ENCODE results near the gene SRRM4.

Gene SRRM4

GRCh38 chr12:119136811-119137410, 155.6 kb downstream of the SRRM4 start:
- Histone ChIP-seq H3K27ac (ENCODE audit: low read depth, low read length) (no peak overlapping the region), H3K27me3 (ENCODE audit: control insufficient read depth in 1 of 2, insufficient read depth in 2 of 2, low read length in 2 of 2) (no peaks in the 10 kb centered on the region), H3K4me3 (ENCODE audit: low read depth in 1 of 2, low read length in 2 of 2) (no peak overlapping the region), H3K9me3 (ENCODE audit: control insufficient read depth in 1 of 2, low read length in 2 of 2) (no peaks in the 10 kb centered on the region), H3K9ac (ENCODE audit: low read depth in 1 of 2, low read length in 2 of 2) (no peak overlapping the region), H3K4me1 (ENCODE audit: control insufficient read depth in 1 of 2, insufficient read depth in 2 of 2, low read length in 2 of 2) (no peaks in the 10 kb centered on the region), H3K36me3 (ENCODE audit: control insufficient read depth in 1 of 2, insufficient read depth in 2 of 2, low read length in 2 of 2) (no peaks in the 10 kb centered on the region)

DNA sequence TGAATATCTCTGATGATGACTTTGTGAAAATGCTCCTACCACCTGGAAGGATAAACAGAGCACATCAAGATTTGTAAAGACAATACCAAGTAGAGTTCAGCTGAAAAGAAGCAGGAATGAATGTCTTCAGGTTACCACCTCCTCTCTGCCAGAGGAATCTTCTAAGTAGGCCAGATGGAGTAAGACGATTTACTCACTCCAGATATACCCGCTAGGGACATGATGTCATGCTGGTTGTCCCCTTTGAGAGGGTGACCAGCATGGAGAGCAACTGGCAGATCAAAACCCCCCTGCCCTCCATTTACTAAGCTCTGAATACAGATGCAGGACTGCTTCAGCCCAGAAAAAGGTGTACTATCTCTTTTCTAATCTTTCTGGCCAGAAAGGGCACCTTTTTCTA, 158.1 kb downstream of the SRRM4 start:
- Histone ChIP-seq H3K4me1 (ENCODE audit: control insufficient read depth in 1 of 2, insufficient read depth in 2 of 2, low read length in 2 of 2) (no peaks in the 10 kb centered on the region), H3K27me3 (ENCODE audit: control insufficient read depth in 1 of 2, insufficient read depth in 2 of 2, low read length in 2 of 2) (no peaks in the 10 kb centered on the region), H3K9me3 (ENCODE audit: control insufficient read depth in 1 of 2, low read length in 2 of 2) (no peaks in the 10 kb centered on the region), H3K27ac (ENCODE audit: low read depth, low read length) (no peak overlapping the region), H3K36me3 (ENCODE audit: control insufficient read depth in 1 of 2, insufficient read depth in 2 of 2, low read length in 2 of 2) (no peaks in the 10 kb centered on the region), H3K4me3 (ENCODE audit: low read depth in 1 of 2, low read length in 2 of 2) (no peak overlapping the region), H3K9ac (ENCODE audit: low read depth in 1 of 2, low read length in 2 of 2) (no peak overlapping the region)

DNA sequence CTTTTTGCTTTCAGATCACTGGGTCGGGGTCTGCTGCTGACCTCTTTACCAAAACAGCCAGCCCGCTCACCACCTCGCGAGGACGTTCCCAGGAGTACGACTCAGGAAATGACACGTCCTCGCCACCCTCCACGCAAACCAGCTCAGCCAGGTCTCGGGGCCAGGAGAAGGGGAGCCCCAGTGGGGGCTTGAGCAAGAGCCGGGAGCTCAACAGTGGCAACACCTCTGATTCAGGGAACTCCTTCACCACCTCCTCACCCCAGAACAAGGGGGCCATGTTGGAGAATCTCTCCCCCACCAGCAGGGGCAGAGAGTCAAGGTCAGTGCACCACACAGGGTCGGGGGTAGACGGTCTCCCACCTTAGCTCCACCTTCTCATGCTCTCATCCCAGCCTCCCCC, 164.0 kb downstream of the SRRM4 start:
- Histone ChIP-seq H3K9ac (ENCODE audit: low read depth in 1 of 2, low read length in 2 of 2) (no peak overlapping the region), H3K9me3 (ENCODE audit: control insufficient read depth in 1 of 2, low read length in 2 of 2) (no peaks in the 10 kb centered on the region), H3K4me1 (ENCODE audit: control insufficient read depth in 1 of 2, insufficient read depth in 2 of 2, low read length in 2 of 2) (no peaks in the 10 kb centered on the region), H3K27me3 (ENCODE audit: control insufficient read depth in 1 of 2, insufficient read depth in 2 of 2, low read length in 2 of 2) (no peaks in the 10 kb centered on the region), H3K4me3 (ENCODE audit: low read depth in 1 of 2, low read length in 2 of 2) (no peak overlapping the region), H3K36me3 (ENCODE audit: control insufficient read depth in 1 of 2, insufficient read depth in 2 of 2, low read length in 2 of 2) (no peaks in the 10 kb centered on the region), H3K27ac (ENCODE audit: low read depth, low read length) (no peak overlapping the region)

GRCh38 chr12:119147847-119148448, 166.6 kb downstream of the SRRM4 start:
- H3K4me1 ChIP-seq (ENCODE audit: control insufficient read depth in 1 of 2, insufficient read depth in 2 of 2, low read length in 2 of 2) = no peaks in the 10 kb centered on the region
- no peaks in the 10 kb centered on the region for H3K36me3 ChIP-seq (ENCODE audit: control insufficient read depth in 1 of 2, insufficient read depth in 2 of 2, low read length in 2 of 2)

GRCh38 chr12:119149270-119149669, 167.9 kb downstream of the SRRM4 start:
- H3K9ac ChIP-seq (ENCODE audit: low read depth in 1 of 2, low read length in 2 of 2) = no peak overlapping the region
- H3K27me3 ChIP-seq (ENCODE audit: control insufficient read depth in 1 of 2, insufficient read depth in 2 of 2, low read length in 2 of 2) = no peaks in the 10 kb centered on the region
- H3K9me3 ChIP-seq (ENCODE audit: control insufficient read depth in 1 of 2, low read length in 2 of 2) = no peaks in the 10 kb centered on the region
- H3K4me3 ChIP-seq (ENCODE audit: low read depth in 1 of 2, low read length in 2 of 2) = no peak overlapping the region
- H3K27ac ChIP-seq (ENCODE audit: low read depth, low read length) = no peak overlapping the region
- no peaks in the 10 kb centered on the region for H3K36me3 ChIP-seq (ENCODE audit: control insufficient read depth in 1 of 2, insufficient read depth in 2 of 2, low read length in 2 of 2)
- H3K4me1 ChIP-seq (ENCODE audit: control insufficient read depth in 1 of 2, insufficient read depth in 2 of 2, low read length in 2 of 2) = no peaks in the 10 kb centered on the region

More at GRCh38 chr12:119147847-119148448, 166.6 kb downstream of the SRRM4 start:
- no peak overlapping the region for H3K27ac ChIP-seq (ENCODE audit: low read depth, low read length)
- no peak overlapping the region for H3K4me3 ChIP-seq (ENCODE audit: low read depth in 1 of 2, low read length in 2 of 2)
- H3K27me3 ChIP-seq (ENCODE audit: control insufficient read depth in 1 of 2, insufficient read depth in 2 of 2, low read length in 2 of 2) = no peaks in the 10 kb centered on the region
- H3K9ac ChIP-seq (ENCODE audit: low read depth in 1 of 2, low read length in 2 of 2) = no peak overlapping the region
- no peaks in the 10 kb centered on the region for H3K9me3 ChIP-seq (ENCODE audit: control insufficient read depth in 1 of 2, low read length in 2 of 2)

- Histone ChIP-seq H3K36me3 (ENCODE audit: control insufficient read depth in 1 of 2, insufficient read depth in 2 of 2, low read length in 2 of 2) (no peaks in the 10 kb centered on the region), H3K4me1 (ENCODE audit: control insufficient read depth in 1 of 2, insufficient read depth in 2 of 2, low read length in 2 of 2) (no peaks in the 10 kb centered on the region), H3K27me3 (ENCODE audit: control insufficient read depth in 1 of 2, insufficient read depth in 2 of 2, low read length in 2 of 2) (no peaks in the 10 kb centered on the region), H3K27ac (ENCODE audit: low read depth, low read length) (no peak overlapping the region), H3K4me3 (ENCODE audit: low read depth in 1 of 2, low read length in 2 of 2) (no peak overlapping the region), H3K9ac (ENCODE audit: low read depth in 1 of 2, low read length in 2 of 2) (no peak overlapping the region), H3K9me3 (ENCODE audit: control insufficient read depth in 1 of 2, low read length in 2 of 2) (no peaks in the 10 kb centered on the region)
Observed at GRCh38 chr12:119151445-119152026, 170.2 kb downstream of the SRRM4 start.

DNA sequence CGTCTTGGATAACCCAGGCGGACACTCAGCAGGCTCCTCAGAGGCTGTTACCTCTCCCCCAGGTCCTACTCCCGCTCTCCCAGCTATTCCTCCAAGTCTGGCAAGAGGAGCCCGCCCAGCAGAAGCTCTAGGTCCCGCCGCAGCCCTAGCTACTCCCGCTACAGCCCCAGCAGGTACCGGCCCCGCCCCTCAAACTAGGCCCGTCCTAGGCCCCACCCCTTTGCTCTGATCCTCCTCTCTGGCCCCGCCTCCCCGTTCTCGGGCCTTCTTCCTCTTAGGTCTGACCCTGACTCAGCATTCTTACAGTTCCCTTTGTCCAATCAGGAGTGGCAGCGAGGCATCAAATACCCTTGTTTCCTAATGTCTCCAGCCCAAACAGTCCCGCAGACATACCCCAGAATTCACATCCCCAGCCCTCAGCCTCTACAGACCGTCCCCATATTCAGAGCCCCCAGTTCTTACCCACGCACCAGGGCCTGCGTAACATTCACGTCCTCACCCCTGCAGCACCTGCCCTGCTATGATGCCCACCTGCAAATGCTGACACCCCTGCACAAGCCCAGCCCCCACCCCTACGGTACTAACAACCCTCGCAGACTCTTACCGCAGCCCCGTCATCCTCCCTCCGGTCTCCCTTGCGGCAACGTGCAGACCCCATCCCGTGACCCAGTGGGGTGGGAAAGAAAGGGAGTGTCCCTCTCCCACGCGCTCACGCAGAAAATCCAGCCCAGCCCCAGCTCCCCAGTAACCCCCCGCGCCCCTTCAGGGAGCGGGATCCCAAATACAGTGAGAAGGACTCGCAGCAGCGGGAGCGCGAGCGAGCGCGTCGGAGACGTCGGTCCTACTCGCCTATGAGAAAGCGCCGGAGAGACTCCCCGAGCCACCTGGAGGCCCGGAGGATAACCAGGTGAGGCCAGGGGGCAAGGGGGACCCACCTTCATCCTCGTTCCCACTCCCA, 172.4 kb downstream of the SRRM4 start:
- Histone ChIP-seq H3K27me3 (ENCODE audit: control insufficient read depth in 1 of 2, insufficient read depth in 2 of 2, low read length in 2 of 2) (no peaks in the 10 kb centered on the region), H3K4me3 (ENCODE audit: low read depth in 1 of 2, low read length in 2 of 2) (no peak overlapping the region), H3K9ac (ENCODE audit: low read depth in 1 of 2, low read length in 2 of 2) (no peak overlapping the region), H3K4me1 (ENCODE audit: control insufficient read depth in 1 of 2, insufficient read depth in 2 of 2, low read length in 2 of 2) (no peaks in the 10 kb centered on the region), H3K36me3 (ENCODE audit: control insufficient read depth in 1 of 2, insufficient read depth in 2 of 2, low read length in 2 of 2) (no peaks in the 10 kb centered on the region), H3K27ac (ENCODE audit: low read depth, low read length) (no peak overlapping the region), H3K9me3 (ENCODE audit: control insufficient read depth in 1 of 2, low read length in 2 of 2) (no peaks in the 10 kb centered on the region)

- Histone ChIP-seq H3K27ac (ENCODE audit: low read depth, low read length) (no peak overlapping the region), H3K36me3 (ENCODE audit: control insufficient read depth in 1 of 2, insufficient read depth in 2 of 2, low read length in 2 of 2) (no peaks in the 10 kb centered on the region), H3K27me3 (ENCODE audit: control insufficient read depth in 1 of 2, insufficient read depth in 2 of 2, low read length in 2 of 2) (no peaks in the 10 kb centered on the region), H3K4me1 (ENCODE audit: control insufficient read depth in 1 of 2, insufficient read depth in 2 of 2, low read length in 2 of 2) (no peaks in the 10 kb centered on the region), H3K9ac (ENCODE audit: low read depth in 1 of 2, low read length in 2 of 2) (no peak overlapping the region), H3K4me3 (ENCODE audit: low read depth in 1 of 2, low read length in 2 of 2) (no peak overlapping the region), H3K9me3 (ENCODE audit: control insufficient read depth in 1 of 2, low read length in 2 of 2) (no peaks in the 10 kb centered on the region)
Observed at GRCh38 chr12:119154435-119154818, 173.1 kb downstream of the SRRM4 start.

GRCh38 chr12:119156401-119157044, 175.2 kb downstream of the SRRM4 start:
- Histone ChIP-seq H3K9ac (ENCODE audit: low read depth in 1 of 2, low read length in 2 of 2) (no peak overlapping the region), H3K27me3 (ENCODE audit: control insufficient read depth in 1 of 2, insufficient read depth in 2 of 2, low read length in 2 of 2) (no peaks in the 10 kb centered on the region), H3K27ac (ENCODE audit: low read depth, low read length) (no peak overlapping the region), H3K9me3 (ENCODE audit: control insufficient read depth in 1 of 2, low read length in 2 of 2) (no peaks in the 10 kb centered on the region), H3K4me1 (ENCODE audit: control insufficient read depth in 1 of 2, insufficient read depth in 2 of 2, low read length in 2 of 2) (no peaks in the 10 kb centered on the region), H3K4me3 (ENCODE audit: low read depth in 1 of 2, low read length in 2 of 2) (no peak overlapping the region), H3K36me3 (ENCODE audit: control insufficient read depth in 1 of 2, insufficient read depth in 2 of 2, low read length in 2 of 2) (no peaks in the 10 kb centered on the region)
